ENCODE results near the gene DLGAP4.

DNA sequence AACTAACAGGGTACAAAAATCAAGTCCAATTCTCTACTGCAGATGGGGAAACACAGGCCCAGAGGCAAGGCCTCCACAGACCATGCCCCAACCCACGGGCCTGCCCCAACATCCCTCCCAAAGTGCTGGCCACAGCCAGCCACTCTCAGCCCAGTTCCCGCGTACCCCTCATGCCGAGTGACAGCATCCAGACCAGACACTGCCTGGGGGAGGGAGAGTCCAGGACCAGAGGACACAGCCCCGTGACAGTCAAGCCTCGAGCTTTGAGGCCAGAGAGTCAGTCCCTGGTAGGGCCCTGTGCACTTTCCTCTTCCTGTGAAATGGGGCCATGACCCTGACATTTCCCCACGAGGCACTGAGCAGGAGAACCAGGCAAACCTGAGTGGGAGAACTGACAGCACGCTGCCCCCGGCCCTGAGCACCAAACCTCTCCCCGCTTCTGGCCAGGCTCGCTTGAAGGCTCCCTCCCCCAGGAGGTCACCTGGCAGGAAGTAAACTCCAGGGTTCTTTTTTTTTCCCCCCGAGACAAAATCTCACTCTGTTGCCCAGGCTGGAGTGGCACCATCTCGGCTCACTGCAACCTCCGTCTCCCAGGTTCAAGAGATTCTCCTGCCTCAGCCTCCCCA is 240.1 kb downstream of the DLGAP4 start:
- no peak for TF ChIP-seq POLR2AphosphoS2 (IDR thresholded peaks at IDR 0.05; ENCODE audit: low read length)
- no peak for TF ChIP-seq CTCF (IDR thresholded peaks at IDR 0.05 in 2 of 3, conservative IDR thresholded peaks at IDR 0.05 in 1 of 3; ENCODE audit: insufficient read depth in 2 of 3, low read depth in 1 of 3, low read length in 3 of 3)
- no peak for TF ChIP-seq ZNF76 (CRISPR knock-in tag; IDR thresholded peaks at IDR 0.05; ENCODE audit: borderline replicate concordance)
- TF ChIP-seq MTA1 (IDR thresholded peaks at IDR 0.05; ENCODE audit: borderline replicate concordance), result no peak
- TF ChIP-seq GTF2A2 (tag; IDR thresholded peaks at IDR 0.05), result no peak
- no peak for TF ChIP-seq EHMT2 (IDR thresholded peaks at IDR 0.05)
- TF ChIP-seq CEBPB (tag; IDR thresholded peaks at IDR 0.05), result no peak
- no peak for TF ChIP-seq ZNF436 (CRISPR knock-in tag; IDR thresholded peaks at IDR 0.05)
- TF ChIP-seq HNRNPL (IDR thresholded peaks at IDR 0.05; ENCODE audit: low read depth, low read length), result no peak
- TF ChIP-seq, protein P1, sequence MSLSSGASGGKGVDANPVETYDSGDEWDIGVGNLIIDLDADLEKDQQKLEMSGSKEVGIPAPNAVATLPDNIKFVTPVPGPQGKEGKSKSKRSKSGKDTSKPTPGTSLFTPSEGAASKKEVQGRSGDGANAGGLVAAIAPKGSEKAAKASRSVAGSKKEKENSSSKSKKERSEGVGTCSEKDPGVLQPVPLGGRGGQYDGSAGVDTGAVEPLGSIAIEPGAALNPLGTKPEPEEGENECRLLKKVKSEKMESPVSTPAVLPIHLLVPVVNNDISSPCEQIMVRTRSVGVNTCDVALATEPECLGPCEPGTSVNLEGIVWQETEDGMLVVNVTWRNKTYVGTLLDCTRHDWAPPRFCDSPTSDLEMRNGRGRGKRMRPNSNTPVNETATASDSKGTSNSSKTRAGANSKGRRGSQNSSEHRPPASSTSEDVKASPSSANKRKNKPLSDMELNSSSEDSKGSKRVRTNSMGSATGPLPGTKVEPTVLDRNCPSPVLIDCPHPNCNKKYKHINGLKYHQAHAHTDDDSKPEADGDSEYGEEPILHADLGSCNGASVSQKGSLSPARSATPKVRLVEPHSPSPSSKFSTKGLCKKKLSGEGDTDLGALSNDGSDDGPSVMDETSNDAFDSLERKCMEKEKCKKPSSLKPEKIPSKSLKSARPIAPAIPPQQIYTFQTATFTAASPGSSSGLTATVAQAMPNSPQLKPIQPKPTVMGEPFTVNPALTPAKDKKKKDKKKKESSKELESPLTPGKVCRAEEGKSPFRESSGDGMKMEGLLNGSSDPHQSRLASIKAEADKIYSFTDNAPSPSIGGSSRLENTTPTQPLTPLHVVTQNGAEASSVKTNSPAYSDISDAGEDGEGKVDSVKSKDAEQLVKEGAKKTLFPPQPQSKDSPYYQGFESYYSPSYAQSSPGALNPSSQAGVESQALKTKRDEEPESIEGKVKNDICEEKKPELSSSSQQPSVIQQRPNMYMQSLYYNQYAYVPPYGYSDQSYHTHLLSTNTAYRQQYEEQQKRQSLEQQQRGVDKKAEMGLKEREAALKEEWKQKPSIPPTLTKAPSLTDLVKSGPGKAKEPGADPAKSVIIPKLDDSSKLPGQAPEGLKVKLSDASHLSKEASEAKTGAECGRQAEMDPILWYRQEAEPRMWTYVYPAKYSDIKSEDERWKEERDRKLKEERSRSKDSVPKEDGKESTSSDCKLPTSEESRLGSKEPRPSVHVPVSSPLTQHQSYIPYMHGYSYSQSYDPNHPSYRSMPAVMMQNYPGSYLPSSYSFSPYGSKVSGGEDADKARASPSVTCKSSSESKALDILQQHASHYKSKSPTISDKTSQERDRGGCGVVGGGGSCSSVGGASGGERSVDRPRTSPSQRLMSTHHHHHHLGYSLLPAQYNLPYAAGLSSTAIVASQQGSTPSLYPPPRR (CRISPR knock-in tag; IDR thresholded peaks at IDR 0.05; ENCODE audit: borderline replicate concordance), result no peak

All from K562 (cell line).